ENCODE results near the gene GNB1L. TPM values are rescaled to one million over a fixed set of nuclear protein-coding genes. Genes with fewer than 3 reads are reported as not detected.

The GNB1L gene
- total RNA-seq, 4 donors from 2014 or later: 4.8 to 8.7 (median 7.4) TPM

- Histone ChIP-seq H3K4me3 (no peak overlapping the region), H3K9me3 (no peaks in the 10 kb centered on the region), H3K4me1 (peaks cover 0 to 40% (median 12%) of the 10 kb centered on the region in 3 donors), H3K27me3 (no peaks in the 10 kb centered on the region), H3K36me3 (peaks cover 0 to 40% of the 10 kb centered on the region in 2 donors), H3K27ac (no peak overlapping the region)
- no peak for TF ChIP-seq POLR2A (IDR thresholded peaks at IDR 0.05)
- TF ChIP-seq CTCF (IDR thresholded peaks at IDR 0.05): no peak
- WGBS, 2 donors (ENCODE audit: low coverage in 1 of 2): 69 to 83% methylated on average over 1 to 3 of the region's 7 CpGs
- no peak for ATAC-seq
These were observed 6.1 kb downstream of the GNB1L start for GRCh38 chr22:19848298-19849224.

- Histone ChIP-seq H3K27ac (no peak overlapping the region), H3K4me1 (peaks cover 0 to 31% (median 3%) of the 10 kb centered on the region in 3 donors), H3K36me3 (peaks cover 0 to 37% of the 10 kb centered on the region in 2 donors), H3K27me3 (no peaks in the 10 kb centered on the region), H3K4me3 (no peak overlapping the region), H3K9me3 (no peaks in the 10 kb centered on the region)
- ATAC-seq: no peak
- WGBS, 2 donors (ENCODE audit: low coverage in 1 of 2): no CpG with 5 or more reads among the region's 2 CpGs
- TF ChIP-seq EP300 (IDR thresholded peaks at IDR 0.05) (no peak), POLR2A (IDR thresholded peaks at IDR 0.05) (no peak), CTCF (IDR thresholded peaks at IDR 0.05) (no peak), POLR2AphosphoS5 (IDR thresholded peaks at IDR 0.05) (no peak)
These were observed 7.4 kb downstream of the GNB1L start for GRCh38 chr22:19847345-19847632.

GRCh38 chr22:19846620-19847344 is 7.9 kb downstream of the GNB1L start:
- ATAC-seq: no peak
- Histone ChIP-seq H3K27me3 (no peaks in the 10 kb centered on the region), H3K9me3 (no peaks in the 10 kb centered on the region), H3K4me3 (no peak overlapping the region), H3K36me3 (peaks cover 0 to 32% of the 10 kb centered on the region in 2 donors), H3K4me1 (peaks cover 0 to 26% (median 3%) of the 10 kb centered on the region in 3 donors), H3K27ac (no peak overlapping the region)
- WGBS, 2 donors (ENCODE audit: low coverage in 1 of 2): 80 to 85% methylated on average over 1 to 5 of the region's 9 CpGs
- TF ChIP-seq CTCF (IDR thresholded peaks at IDR 0.05) (no peak), EP300 (IDR thresholded peaks at IDR 0.05) (no peak), POLR2A (IDR thresholded peaks at IDR 0.05) (no peak), POLR2AphosphoS5 (IDR thresholded peaks at IDR 0.05) (no peak)

- Histone ChIP-seq H3K4me3 (no peak overlapping the region), H3K4me1 (peaks cover 0 to 20% (median 3%) of the 10 kb centered on the region in 3 donors), H3K27me3 (no peaks in the 10 kb centered on the region), H3K36me3 (peaks cover 0 to 16% of the 10 kb centered on the region in 2 donors), H3K9me3 (no peaks in the 10 kb centered on the region), H3K27ac (peak overlapping the region in 2 of 4 donors; percentile 33 to 54)
- TF ChIP-seq POLR2AphosphoS5 (IDR thresholded peaks at IDR 0.05) (no peak), EP300 (IDR thresholded peaks at IDR 0.05) (no peak), CTCF (IDR thresholded peaks at IDR 0.05) (no peak), POLR2A (IDR thresholded peaks at IDR 0.05) (no peak)
- peak; percentile 20 for ATAC-seq
- WGBS, 2 donors (ENCODE audit: low coverage in 1 of 2): 0% methylated on average over 1 of the region's 8 CpGs; no CpG with 5 or more reads in 1 of the 2 donors
These were observed 9.5 kb downstream of the GNB1L start for GRCh38 chr22:19845054-19845722.

Measured in gastroesophageal sphincter (tissue), 4 donors.